ENCODE results near the gene AZGP1.

DNA sequence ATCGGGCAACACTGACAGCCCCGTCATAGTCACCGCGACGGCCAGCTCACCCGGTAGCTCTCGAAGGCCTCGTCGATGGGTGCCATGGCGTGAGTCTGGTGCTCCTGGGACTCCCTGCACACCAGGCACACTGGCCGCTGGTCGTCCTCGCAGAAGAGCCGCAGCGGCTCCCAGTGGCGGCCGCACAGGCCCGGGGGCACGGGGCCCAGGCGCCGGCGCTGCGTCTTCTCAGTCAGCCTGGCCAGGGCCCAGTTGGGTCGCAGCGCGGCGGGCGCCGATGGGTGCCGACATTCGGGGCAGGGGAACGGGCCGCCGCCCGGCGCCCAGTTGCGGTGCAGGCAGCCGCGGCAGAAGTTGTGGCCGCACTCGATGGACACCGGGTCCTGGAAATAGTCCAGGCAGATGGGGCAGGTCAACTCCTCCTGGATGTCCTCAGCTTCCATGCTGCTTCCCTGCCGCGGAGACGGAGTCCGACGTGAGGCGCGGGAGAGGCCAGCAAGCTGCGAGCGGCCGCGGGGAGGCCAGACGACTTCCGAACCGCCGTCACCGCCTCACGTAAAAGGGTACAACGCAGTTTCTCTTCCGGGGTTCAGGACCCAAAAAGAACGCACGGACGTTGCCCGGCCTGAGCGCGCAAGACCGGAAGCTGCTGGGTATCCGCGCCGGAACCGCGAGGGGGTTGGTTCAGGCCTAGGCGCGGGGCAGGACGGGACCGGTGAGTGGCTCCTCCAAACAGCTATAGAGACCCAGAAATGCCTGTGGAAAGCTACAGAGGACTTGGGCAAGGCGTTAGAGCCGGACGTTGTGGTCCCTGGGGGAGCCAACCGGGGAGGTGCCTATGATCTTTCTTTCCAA lies 56.6 kb downstream of the AZGP1 start, which contains the start of gene TRIM4:
- TF ChIP-seq, protein P1, sequence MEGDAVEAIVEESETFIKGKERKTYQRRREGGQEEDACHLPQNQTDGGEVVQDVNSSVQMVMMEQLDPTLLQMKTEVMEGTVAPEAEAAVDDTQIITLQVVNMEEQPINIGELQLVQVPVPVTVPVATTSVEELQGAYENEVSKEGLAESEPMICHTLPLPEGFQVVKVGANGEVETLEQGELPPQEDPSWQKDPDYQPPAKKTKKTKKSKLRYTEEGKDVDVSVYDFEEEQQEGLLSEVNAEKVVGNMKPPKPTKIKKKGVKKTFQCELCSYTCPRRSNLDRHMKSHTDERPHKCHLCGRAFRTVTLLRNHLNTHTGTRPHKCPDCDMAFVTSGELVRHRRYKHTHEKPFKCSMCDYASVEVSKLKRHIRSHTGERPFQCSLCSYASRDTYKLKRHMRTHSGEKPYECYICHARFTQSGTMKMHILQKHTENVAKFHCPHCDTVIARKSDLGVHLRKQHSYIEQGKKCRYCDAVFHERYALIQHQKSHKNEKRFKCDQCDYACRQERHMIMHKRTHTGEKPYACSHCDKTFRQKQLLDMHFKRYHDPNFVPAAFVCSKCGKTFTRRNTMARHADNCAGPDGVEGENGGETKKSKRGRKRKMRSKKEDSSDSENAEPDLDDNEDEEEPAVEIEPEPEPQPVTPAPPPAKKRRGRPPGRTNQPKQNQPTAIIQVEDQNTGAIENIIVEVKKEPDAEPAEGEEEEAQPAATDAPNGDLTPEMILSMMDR (IDR thresholded peaks at IDR 0.05), result peak in 2 of 3 donors; percentile 13 to 31
- TF ChIP-seq POLR2A (IDR thresholded peaks at IDR 0.05), result peak; percentile 77
